Panc1 (cell line): ENCODE measurements around the gene ANAPC5. TPM values are rescaled to one million over a fixed set of nuclear protein-coding genes. Genes with fewer than 3 reads are reported as not detected.

Experiments used
- ATAC-seq: fragments of 200-7000 bp; cut with Tn5 transposase; 2 replicates; pipeline ENCODE4 v1.9.1; 2020; ENCODE audit warnings: mild to moderate bottlenecking, moderate library complexity
- BruUV-seq: library from RNA; stranded (reverse); fragments of 400-500 nt; replicated peaks from 2 replicates; lab custom pipeline; 2021; lab: Mats Ljungman, UMichigan
- CTCF ChIA-PET: fragments of 300-600 bp; sonication (Branson Sonifier 250); formaldehyde crosslinking; loops from one replicate; lab custom pipeline; 2022; ENCODE audit warnings: antibody characterized with exemption; lab: Charles Lee
- POLR2A ChIA-PET: fragments of 300-600 bp; sonication (Branson Sonifier 250); formaldehyde crosslinking; loops from one replicate; lab custom pipeline; 2022; ENCODE audit warnings: antibody characterized with exemption; lab: Charles Lee
- DNase-seq: peaks from one replicate; pipeline ENCODE4 v3.0.0-alpha.2; 2010; ENCODE audit warnings: low read depth, low spot score
- H3K27ac ChIP-seq: 2 replicates; pipeline ENCODE4 v1.5.1; 2011; ENCODE audit warnings: mild to moderate bottlenecking, low read length, inconsistent platforms
- H3K27me3 ChIP-seq: fragments of 200-500 bp; sonication (Bioruptor generic); 2 replicates; pipeline ENCODE4 v1.6.0; 2014; ENCODE audit warnings: low read length, inconsistent platforms; ENCODE audit not compliant: control insufficient read depth, insufficient read depth
- H3K36me3 ChIP-seq: fragments of 200-500 bp; sonication (Bioruptor generic); 2 replicates; pipeline ENCODE4 v1.5.1; 2014; ENCODE audit warnings: inconsistent platforms, mild to moderate bottlenecking, low read length, moderate library complexity; ENCODE audit not compliant: control insufficient read depth, insufficient read depth
- H3K4me1 ChIP-seq: 2 replicates; pipeline ENCODE4 v1.5.1; 2011; ENCODE audit warnings: inconsistent platforms, mild to moderate bottlenecking, low read length, moderate library complexity; ENCODE audit not compliant: control insufficient read depth, insufficient read depth
- H3K4me3 ChIP-seq, 2 experiments: 2 replicates each; pipeline ENCODE4 v1.5.1; 2011 to 2012; ENCODE audit warnings: low read depth in 2 of 2, low read length in 2 of 2, mild to moderate bottlenecking in 2 of 2, inconsistent platforms in 1 of 2, moderate library complexity in 1 of 2
- H3K9me3 ChIP-seq: fragments of 200-500 bp; sonication (Bioruptor generic); 2 replicates; pipeline ENCODE4 v1.5.1; 2014; ENCODE audit warnings: low read depth, mild to moderate bottlenecking, inconsistent platforms, low read length, moderate library complexity; ENCODE audit not compliant: control insufficient read depth, insufficient read depth
- CTCF ChIP-seq: fragments of 450-650 bp; IDR thresholded peaks from 2 replicates; pipeline ENCODE4 v1.5.1; 2017; ENCODE audit warnings: mild to moderate bottlenecking
- POLR2AphosphoS5 ChIP-seq: IDR thresholded peaks from 2 replicates; pipeline ENCODE4 v1.6.1; 2012; ENCODE audit warnings: mild to moderate bottlenecking, low read depth, low read length, moderate library complexity
- REST ChIP-seq, 2 experiments: IDR thresholded peaks; 2 replicates each; pipeline ENCODE4 v1.6.1; 2011 to 2012; ENCODE audit warnings: low read depth in 2 of 2, control low read depth in 1 of 2, low read length in 1 of 2, mild to moderate bottlenecking in 1 of 2, moderate library complexity in 1 of 2; ENCODE audit not compliant: insufficient read depth in 1 of 2
- SIN3A ChIP-seq: IDR thresholded peaks from 2 replicates; pipeline ENCODE4 v1.6.1; 2012; ENCODE audit warnings: low read depth, mild to moderate bottlenecking, low read length, moderate library complexity, borderline replicate concordance; ENCODE audit not compliant: insufficient read depth
- TCF7L2 ChIP-seq: IDR thresholded peaks from 2 replicates; pipeline ENCODE4 v1.6.1; 2011; ENCODE audit warnings: mild to moderate bottlenecking, low read depth, low read length, inconsistent platforms
- in situ Hi-C: cut with HindIII; loops from 2 replicates; pipeline ENCODE4 v1.10.0; 2016; ENCODE audit warnings: low sequenced_read_pairs, low pct_unique_long_range_greater_than_20kb
- intact Hi-C: fragments of 100-400 bp; cut with micrococcal nuclease; formaldehyde crosslinking; loops from one replicate; pipeline ENCODE4 v1.10.0; 2022; ENCODE audit not compliant: unreplicated experiment
- total RNA-seq: library from RNA; stranded (reverse); gene quantifications from one replicate; pipeline ENCODE4 v1.2.1, GENCODE V29; 2021; ENCODE audit not compliant: unreplicated experiment

The ANAPC5 gene
- total RNA-seq, 1 experiment from 2014 or later: 101 TPM

- in situ Hi-C loops: no loop called here
- Histone ChIP-seq H3K9me3 (no peaks in the 10 kb centered on the region), H3K4me1 (peaks cover 12% of the 10 kb centered on the region; the same call in 1 of the 2 replicates), H3K4me3 (peak overlapping the region; percentile 79 to 90), H3K27me3 (no peaks in the 10 kb centered on the region), H3K27ac (peak overlapping the region; percentile 87), H3K36me3 (0 out of 2 replicates have a peak, but pooled peaks cover 4% of the 10 kb centered on the region)
- peak; percentile 60 for ATAC-seq
- CTCF ChIA-PET: interaction anchor here (0.5 to 0.6 kb wide), 3 partner anchors 164 to 693 kb away, joined by 3 to 6 read pairs (median 5); no protein-coding TSS in a partner anchor
- intact Hi-C loops: no loop called here
- no TSS peak for BruUV-seq
- no peak for DNase-seq
- TF ChIP-seq TCF7L2: no peak
- TF ChIP-seq REST (IDR thresholded peaks at IDR 0.05; ENCODE audit: insufficient read depth in 1 of 2, low read depth in 2 of 2, low read length in 1 of 2): no peak
- TF ChIP-seq POLR2AphosphoS5: 0 out of 2 replicates have a peak, but pooled peaks have one; percentile 22
- POLR2A ChIA-PET: interaction anchor here (0.6 kb wide), 1 partner anchor 46 kb away, joined by 3 read pairs; no protein-coding TSS in a partner anchor
Measured at GRCh38 chr12:121400332-121401139, 48.3 kb upstream of the ANAPC5 start.

GRCh38 chr12:121399391-121400331, 47.5 kb upstream of the ANAPC5 start, which contains the start of gene RNF34:
Gene RNF34, plus strand, starts transcription at chr12:121400118. Its CDS starts 95 bp downstream, at chr12:121400213.
- no peaks in the 10 kb centered on the region for H3K27me3 ChIP-seq
- DNase-seq (peak; percentile 78), ATAC-seq (peak; percentile 99)
- H3K27ac ChIP-seq: peak within 1 kb of the TSS; percentile 87
- ChIA-PET POLR2A (interaction anchor here (0.8 kb wide), 1 partner anchor 48 kb away, joined by 3 read pairs; the partner anchor contains the start of gene ANAPC5), CTCF (interaction anchor here (0.6 kb wide), 1 partner anchor 164 kb away, joined by 3 read pairs; no protein-coding TSS in a partner anchor)
- no peaks in the 10 kb centered on the region for H3K9me3 ChIP-seq
- TF ChIP-seq POLR2AphosphoS5 (peak; percentile 95), TCF7L2 (peak; percentile 26; the same call in 1 of the 2 replicates), REST (IDR thresholded peaks at IDR 0.05; ENCODE audit: insufficient read depth in 1 of 2, low read depth in 2 of 2, low read length in 1 of 2) (no peak), SIN3A (no peak), CTCF (no peak)
- no peaks in the 10 kb centered on the region for H3K36me3 ChIP-seq
- peaks cover 12% of the 10 kb centered on the region; the same call in 1 of the 2 replicates for H3K4me1 ChIP-seq
- in situ Hi-C loops (no loop called here), intact Hi-C loops (loop anchor here (5.0 kb wide), 1 partner anchor 47 kb away; the partner anchor contains the start of gene ANAPC5)
- peak within 1 kb of the TSS; percentile 79 to 90 for H3K4me3 ChIP-seq
- BruUV-seq: TSS peak; percentile 98
